ENCODE data around the gene ITGB5. TPM values are rescaled to one million over a fixed set of nuclear protein-coding genes. Genes with fewer than 3 reads are reported as not detected.

ITGB5 gene
- total and polyA plus RNA-seq, 4 donors: 21.0 to 126 (median 43.7) TPM

- no peak overlapping the region for H3K9ac ChIP-seq (ENCODE audit: insufficient read depth in 1 of 2, low read length in 2 of 2)
- no peak overlapping the region for H3K27ac ChIP-seq (ENCODE audit: low read depth in 1 of 2, low read length in 1 of 2)
- no peak for DNase-seq
- H3K36me3 ChIP-seq (ENCODE audit: control insufficient read depth in 4 of 4, insufficient read depth in 4 of 4, low read length in 4 of 4): no peaks in the 10 kb centered on the region
- no peak overlapping the region for H3K4me3 ChIP-seq
- H3K27me3 ChIP-seq (ENCODE audit: control insufficient read depth in 3 of 3, insufficient read depth in 3 of 3, low read length in 2 of 3): no peaks in the 10 kb centered on the region
- no peaks in the 10 kb centered on the region for H3K4me1 ChIP-seq (ENCODE audit: control insufficient read depth in 5 of 5, insufficient read depth in 5 of 5, low read length in 5 of 5)
- ATAC-seq (ENCODE audit: insufficient read depth, low FRiP score): no peak
- WGBS, 2 donors: 80 to 83% methylated on average over 9 of the region's 9 CpGs
- H3K9me3 ChIP-seq (ENCODE audit: control insufficient read depth in 4 of 4, insufficient read depth in 3 of 4, low read length in 3 of 4): no peaks in the 10 kb centered on the region
- no peak for TF ChIP-seq CTCF (IDR thresholded peaks at IDR 0.05; ENCODE audit: control extremely low read depth, extremely low read depth)
These were observed 20.8 kb upstream of the ITGB5 start for GRCh38 chr3:124907957-124908356.

- Histone ChIP-seq H3K4me3 (no peak overlapping the region), H3K9me3 (ENCODE audit: control insufficient read depth in 4 of 4, insufficient read depth in 3 of 4, low read length in 3 of 4) (no peaks in the 10 kb centered on the region), H3K9ac (ENCODE audit: insufficient read depth in 1 of 2, low read length in 2 of 2) (no peak overlapping the region), H3K27me3 (ENCODE audit: control insufficient read depth in 3 of 3, insufficient read depth in 3 of 3, low read length in 2 of 3) (no peaks in the 10 kb centered on the region), H3K36me3 (ENCODE audit: control insufficient read depth in 4 of 4, insufficient read depth in 4 of 4, low read length in 4 of 4) (no peaks in the 10 kb centered on the region), H3K27ac (ENCODE audit: low read depth in 1 of 2, low read length in 1 of 2) (no peak overlapping the region), H3K4me1 (ENCODE audit: control insufficient read depth in 5 of 5, insufficient read depth in 5 of 5, low read length in 5 of 5) (peaks cover 0 to 2% (median 0%) of the 10 kb centered on the region in 5 donors)
- ATAC-seq (ENCODE audit: insufficient read depth, low FRiP score): no peak
- TF ChIP-seq CTCF (IDR thresholded peaks at IDR 0.05; ENCODE audit: control extremely low read depth, extremely low read depth): no peak
- 86 to 89% methylated on average over 6 of the region's 6 CpGs for WGBS, 2 donors
- no peak for DNase-seq
These were observed 17.8 kb upstream of the ITGB5 start for GRCh38 chr3:124904835-124905492.

- 67 to 91% methylated on average over 1 of the region's 1 CpG for WGBS, 2 donors
- ATAC-seq (ENCODE audit: insufficient read depth, low FRiP score): no peak
- DNase-seq: no peak
- Histone ChIP-seq H3K9ac (ENCODE audit: insufficient read depth in 1 of 2, low read length in 2 of 2) (no peak overlapping the region), H3K9me3 (ENCODE audit: control insufficient read depth in 4 of 4, insufficient read depth in 3 of 4, low read length in 3 of 4) (no peaks in the 10 kb centered on the region), H3K27me3 (ENCODE audit: control insufficient read depth in 3 of 3, insufficient read depth in 3 of 3, low read length in 2 of 3) (no peaks in the 10 kb centered on the region), H3K4me3 (no peak overlapping the region), H3K27ac (ENCODE audit: low read depth in 1 of 2, low read length in 1 of 2) (no peak overlapping the region), H3K36me3 (ENCODE audit: control insufficient read depth in 4 of 4, insufficient read depth in 4 of 4, low read length in 4 of 4) (no peaks in the 10 kb centered on the region), H3K4me1 (ENCODE audit: control insufficient read depth in 5 of 5, insufficient read depth in 5 of 5, low read length in 5 of 5) (peaks cover 0 to 2% (median 0%) of the 10 kb centered on the region in 5 donors)
- no peak for TF ChIP-seq CTCF (IDR thresholded peaks at IDR 0.05; ENCODE audit: control extremely low read depth, extremely low read depth)
These were observed 17.0 kb upstream of the ITGB5 start for GRCh38 chr3:124903896-124904834.

All from lung (tissue), 12 donors.